ENCODE results near the gene TFAP2D.

The TFAP2D gene

DNA sequence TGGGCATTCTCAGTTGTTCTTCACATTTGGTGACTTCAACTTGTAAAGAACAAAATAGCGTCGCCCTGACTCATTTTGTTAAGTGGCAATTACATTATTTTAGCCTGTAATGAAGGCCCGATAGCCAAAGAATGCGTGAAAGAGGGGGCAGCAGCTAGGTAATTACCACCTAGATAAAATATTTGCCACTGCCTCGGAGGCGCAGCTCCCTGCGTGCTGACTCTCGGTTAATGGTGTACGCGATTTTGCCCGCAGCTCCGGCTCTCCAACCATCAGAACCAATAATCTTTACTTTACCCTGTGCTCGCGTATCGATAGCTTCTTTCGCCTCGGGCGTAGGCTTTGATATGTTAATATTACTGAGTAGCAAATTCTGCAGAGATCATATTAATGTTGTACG is 8.7 kb downstream of the TFAP2D start:
- no peak for DNase-seq

DNA sequence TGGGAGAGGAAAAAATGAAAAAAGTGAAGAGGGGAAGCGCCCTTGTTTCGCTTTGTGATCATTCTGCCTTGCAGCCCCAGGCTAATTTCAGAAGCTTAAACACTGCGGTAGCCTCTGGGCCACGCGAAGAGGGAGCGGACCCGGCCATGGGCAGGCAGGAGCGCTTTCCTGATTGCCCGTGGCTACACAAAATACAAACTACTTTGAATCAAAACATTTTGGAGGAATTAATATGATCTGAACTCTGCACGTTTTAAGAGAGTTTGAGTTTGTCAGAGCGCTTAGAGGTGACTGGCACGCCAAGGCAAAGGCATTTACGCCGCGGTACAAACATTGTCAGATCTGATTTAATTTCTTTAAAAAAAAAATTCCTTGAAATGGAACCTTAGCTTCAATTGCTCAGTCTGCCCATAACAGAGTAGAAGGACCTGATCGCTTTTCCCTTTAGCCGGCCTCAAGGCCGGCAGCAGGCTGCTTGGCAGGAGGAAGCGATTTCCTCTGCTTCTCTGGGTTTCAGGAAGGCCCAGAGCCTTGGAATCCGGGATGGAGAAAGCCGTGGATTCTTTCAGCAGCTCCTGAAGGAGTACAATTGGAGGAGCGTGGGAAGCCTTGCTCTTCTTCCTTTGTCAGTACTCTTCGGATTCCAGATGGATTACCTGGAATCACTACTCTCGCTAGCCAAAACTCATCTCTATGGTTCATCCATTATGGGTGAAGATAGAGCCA is 9.7 kb downstream of the TFAP2D start:
- no peak for DNase-seq

DNA sequence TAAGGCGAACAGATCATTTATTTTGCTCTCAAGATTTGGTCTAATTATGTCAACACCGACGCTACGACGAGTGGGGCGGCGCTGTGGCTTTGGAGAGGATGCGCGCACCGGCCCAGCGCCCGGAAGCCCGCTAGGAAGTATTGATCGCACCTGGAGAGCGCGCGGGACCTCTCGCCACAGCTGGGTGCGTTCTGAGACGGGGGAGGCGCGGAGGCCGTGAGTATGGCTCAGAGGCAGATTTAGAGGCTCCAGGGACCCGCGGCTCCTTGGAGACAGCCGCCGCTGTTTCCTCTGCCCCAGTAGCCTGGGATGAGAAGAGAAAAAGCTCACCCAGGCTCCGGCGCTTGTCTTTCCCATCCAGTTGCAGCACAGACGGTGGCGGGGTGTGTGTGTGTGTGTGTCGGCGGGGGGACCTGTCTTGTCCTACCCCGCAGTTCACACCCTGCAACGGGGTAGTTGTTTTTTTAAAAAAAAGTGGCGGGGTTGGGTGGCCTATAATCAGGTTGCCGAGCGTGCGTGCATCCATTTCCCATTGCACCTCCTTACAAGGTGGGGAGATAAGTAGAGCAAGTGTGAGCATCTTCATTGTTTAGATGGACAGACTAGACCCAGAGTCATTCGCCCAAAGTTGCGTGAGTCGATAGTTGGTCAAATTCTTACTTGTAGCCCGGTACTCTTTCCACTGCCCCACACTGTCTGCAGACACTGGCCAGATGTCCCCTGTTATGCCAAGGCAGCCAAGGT is 11.2 kb downstream of the TFAP2D start:
- DNase-seq: no peak

DNA sequence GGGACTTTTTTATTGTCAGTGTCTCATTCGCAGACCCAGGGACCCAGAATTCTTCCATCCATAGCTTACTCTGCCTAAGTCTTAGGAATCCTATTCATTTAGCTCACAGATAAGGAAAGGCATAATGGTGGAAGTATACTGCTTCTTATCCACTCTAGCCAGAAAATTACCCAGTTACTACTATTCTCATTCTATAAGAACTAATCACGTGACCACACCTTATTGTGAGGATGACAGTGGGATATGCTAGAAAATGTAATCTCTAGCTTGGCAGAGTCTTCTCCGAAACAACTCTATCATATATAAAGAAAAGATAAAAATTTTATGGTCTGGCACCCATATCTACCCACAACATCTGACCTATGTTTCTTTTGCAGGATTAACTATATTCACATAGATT is 21.2 kb downstream of the TFAP2D start:
- no peak for DNase-seq

DNA sequence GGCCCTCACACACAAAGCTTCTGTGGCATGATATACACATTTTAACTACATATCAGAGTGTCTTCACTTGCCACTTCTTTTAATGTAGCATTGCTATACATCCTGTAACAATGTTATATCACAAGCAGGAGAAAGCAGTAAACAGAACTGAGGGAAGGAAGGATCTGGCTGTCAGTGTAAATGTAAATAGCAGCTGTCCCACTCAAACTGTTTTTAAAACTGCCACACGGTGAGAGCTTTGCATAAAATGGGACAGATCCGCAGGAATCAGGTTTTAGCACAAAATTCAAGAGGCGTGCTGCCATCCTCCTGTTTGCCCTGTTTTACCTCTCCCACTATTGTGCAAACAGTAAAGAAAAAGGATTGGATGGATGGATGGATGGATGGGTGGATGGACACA is 28.8 kb downstream of the TFAP2D start:
- no peak for DNase-seq

DNA sequence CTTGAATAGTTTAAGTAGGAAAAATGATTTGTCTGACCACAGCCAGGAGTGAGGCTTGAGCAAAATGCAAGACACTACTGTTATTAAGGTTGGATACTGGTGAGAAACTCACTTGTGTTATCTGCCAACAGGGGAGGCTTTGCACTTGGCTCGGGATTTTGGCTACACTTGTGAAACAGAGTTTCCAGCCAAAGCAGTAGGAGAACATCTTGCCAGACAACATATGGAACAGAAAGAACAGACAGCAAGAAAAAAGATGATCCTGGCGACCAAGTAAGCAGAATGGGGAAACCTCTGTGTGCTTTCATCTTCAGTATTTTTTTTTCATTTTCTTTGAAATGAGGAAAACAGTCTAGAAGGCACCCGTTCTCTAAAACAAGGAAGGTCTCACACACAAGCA is 31.6 kb downstream of the TFAP2D start:
- DNase-seq: no peak

DNA sequence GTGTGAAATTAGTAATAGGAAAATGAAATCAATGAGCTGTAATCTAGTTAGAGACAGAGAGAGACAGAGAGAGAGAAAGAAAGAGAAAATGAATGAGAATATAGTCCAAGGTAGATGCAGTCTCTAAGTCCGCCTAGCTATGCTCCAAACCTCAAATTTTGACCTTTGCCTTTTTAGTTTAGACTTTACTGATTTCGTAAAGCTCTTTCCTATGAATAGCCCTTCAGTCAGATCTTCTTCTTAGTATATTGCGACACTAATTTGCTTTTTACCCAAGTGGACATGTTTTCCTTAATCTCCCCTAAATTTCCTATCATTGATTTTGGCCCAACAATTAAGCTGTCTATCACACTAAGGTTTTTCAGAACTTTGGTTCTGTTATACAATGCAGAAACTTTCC is 49.5 kb downstream of the TFAP2D start:
- no peak for DNase-seq

DNA sequence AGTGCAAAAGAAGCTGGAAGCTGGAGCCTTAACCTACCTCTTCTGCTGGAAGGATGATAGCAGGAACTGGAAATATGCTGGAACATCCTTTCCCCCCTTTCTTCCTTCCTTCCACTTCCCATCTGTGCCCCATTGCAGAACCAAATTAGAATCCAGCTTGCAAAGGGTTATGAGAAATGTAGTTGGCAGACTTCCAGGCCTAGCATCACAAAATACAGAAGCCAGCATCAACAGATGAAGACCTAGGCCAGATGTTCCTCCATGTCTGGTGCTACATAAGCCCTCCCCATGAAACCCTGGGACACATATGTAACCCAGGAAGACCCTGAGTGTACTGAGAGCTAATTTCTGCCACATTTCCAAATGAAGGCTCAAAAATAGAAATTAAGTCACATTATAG is 65.4 kb downstream of the TFAP2D start:
- no peak for DNase-seq

DNA sequence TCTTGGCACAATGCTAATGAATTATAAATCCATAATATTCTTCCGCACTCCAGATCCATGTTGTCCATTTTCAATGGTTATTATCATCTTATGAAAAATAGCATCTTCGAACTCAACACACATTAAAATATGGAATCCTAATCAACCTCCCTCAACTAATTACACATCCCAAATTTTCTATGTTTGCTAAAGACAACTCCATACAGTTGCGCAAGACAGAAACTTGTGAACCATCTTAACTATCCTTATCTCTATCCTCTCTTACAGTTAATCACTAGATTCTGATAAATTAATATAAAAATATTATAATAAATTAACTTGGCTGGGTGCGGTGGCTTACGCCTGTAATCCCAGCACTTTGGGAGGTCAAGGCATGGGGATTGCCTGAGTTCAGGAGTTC is 67.1 kb downstream of the TFAP2D start:
- DNase-seq: no peak

DNA sequence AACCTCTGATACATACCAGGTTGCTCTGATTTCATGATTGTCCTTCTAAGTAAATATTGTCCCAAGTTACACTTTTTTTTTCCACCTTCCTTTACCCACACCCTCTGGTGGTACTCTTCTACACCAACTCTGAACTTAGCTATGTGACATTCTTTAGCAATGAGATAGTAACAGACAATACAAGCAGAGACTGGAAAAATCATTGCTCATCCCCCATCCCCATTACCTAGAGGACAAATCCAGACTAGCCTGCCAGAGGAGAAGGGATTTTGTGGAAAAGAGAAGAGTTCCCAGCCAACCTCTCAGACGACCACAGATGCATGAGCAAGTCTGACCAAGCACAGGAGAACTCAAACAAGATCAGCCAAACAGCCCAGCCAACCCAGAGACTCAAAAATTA is 72.6 kb downstream of the TFAP2D start:
- no peak for DNase-seq

DNA sequence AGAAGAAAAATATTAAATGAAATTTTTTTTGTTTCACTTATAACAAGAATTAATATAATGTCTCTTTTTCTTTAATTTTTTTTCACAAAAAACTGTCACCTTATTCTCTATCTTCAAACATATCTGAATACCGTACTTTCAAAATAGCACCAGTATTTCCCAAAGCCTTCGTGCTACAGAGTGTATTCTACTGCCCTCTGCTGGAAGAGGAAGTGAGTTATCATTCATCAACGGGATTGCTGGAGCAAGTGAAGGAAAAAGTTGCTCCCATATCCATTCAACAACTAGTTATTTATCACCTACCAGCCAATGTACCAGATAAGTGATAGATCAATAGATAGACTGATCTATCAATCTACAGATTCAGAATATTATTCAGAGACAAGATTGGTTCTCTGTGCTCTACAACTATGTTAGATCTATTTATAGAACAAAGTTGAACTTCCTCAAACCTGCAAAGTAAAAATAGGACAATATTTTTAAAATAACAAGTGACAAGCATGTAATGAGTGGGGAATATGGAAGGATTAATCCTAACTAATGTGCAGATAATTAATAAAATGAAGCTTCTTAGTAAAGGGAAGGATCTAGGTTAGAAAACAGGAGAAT is 78.7 kb downstream of the TFAP2D start:
- DNase-seq: peak; percentile 8

DNA sequence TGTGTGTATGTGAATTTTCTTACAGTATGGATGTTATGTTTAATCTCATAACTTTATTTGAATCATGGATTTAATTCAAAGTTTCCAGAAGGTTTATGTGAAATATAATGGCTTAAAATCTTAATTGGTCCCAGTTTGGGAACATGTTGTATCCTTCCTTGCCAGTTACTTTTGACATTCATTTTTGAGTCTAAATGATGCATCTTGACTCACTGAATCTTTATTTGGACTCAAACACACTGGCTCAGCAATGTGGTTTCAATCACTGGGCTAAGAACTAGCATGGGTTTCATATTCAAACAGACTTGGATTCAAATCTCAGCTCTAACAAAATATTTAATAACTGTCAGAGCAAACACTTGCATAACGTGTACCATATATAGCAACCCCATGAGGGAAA is 79.4 kb downstream of the TFAP2D start:
- no peak for DNase-seq

DNA sequence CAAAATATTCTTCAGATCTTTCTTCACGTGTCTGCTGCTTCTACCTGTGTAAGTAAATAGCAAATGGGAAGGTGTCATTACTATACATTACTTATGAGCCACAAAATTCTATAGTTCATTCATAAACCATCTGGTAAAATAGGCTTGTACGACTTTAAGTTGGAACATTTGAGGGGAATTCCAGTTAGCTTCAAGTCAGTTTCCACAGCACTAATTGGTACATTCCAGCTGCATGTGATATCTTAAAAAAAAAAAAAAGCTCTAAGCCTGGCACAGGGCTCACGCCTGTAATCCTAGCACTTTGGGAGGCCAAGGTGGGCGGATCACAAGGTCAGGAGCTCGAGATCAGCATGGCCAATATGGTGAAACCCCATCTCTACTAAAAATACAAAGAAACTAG is 82.2 kb downstream of the TFAP2D start:
- DNase-seq: no peak

DNA sequence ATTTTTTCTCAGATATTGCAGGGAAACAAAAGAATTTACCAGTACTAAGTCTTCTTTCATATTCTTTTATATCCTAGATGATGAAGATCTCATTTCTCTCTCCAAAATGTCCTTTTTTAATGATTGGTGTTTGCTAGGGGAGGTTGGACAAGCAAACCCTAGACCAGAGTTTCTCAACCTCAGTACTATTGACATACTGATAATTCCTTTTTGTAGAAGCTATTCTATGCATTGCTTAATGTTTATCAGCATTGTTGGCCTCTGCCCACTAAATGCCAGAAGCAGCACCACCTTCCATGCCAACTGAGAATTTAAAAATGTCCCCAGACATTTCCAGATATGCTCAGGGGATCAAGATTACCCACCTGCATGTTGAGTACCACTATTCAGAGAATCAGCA is 91.0 kb downstream of the TFAP2D start:
- no peak for DNase-seq

DNA sequence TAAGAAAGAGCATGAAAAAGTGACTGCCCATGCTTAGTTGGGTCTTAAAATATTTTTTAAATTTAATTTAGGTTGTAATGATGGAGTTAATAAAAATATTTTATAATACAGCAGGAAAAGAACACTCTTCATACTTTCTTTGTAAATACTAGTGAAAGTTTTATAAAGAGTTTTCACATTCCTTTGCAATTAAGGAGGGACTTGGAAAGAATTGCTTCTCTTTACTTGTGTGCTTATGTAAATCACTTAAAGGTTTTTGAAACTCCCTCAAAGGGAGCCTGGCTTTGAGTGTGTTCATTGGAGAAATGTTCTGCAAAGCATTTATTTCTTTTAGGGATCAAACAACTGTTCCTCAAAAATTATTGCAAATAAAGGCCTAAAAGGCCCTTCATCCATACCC is 93.7 kb downstream of the TFAP2D start:
- DNase-seq: no peak

DNA sequence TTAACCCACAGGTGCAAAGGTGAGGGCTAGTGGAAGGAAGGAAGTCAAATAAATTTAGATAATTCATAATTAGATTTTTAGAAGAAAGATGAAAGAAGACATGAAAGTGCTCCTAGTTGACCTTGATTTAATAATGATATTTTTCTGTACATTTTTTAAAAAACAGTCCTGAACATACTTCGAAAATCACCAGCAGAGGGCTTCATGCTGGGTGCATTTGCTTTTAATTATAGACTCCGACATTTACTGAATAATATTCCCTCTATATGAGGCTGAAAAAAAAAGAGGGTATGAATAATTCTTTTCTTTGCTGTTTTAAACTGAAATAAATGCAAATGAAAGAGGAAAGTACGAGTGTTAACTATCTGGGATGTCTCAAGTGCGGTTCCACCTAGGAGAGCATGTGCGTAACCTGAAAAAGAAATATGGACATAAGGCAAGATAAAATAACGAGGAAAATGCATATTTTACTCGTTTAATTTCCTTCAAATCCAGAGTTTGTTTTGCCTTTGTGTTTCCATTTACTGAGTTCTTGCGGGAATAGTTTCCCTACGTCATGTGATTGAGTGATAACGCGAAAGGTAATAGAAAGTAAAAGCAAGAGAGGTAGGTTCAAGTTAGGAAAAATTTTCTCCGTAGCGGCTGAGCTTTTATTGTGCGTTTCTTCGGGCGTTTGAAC is 102.2 kb downstream of the TFAP2D start:
- DNase-seq: no peak

DNA sequence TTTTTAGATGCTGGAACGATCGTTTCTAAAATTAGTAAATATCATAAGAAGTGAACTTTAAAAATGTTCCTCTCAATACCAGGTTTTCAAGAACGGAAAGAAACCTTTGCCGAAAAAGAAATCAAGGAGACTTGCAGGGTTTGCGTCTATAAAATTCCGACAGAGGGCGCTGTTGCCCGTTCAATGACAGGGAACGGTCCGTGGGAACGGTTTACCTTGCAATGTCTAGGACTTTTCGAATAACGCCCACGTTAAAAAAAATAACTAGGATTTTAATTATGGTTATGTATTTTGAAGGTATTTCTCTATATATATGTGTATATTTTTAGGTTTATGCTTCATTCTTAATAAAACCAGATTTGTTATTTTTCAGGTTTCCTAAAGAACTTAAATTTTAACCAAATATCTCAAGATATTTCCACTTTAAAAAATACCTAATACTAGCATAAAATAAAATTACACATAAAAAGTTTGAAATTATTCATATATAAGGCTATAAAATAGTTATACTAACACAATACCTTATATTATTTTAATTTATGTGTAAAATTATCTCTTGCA is 102.9 kb downstream of the TFAP2D start:
- DNase-seq: peak; percentile 70

DNA sequence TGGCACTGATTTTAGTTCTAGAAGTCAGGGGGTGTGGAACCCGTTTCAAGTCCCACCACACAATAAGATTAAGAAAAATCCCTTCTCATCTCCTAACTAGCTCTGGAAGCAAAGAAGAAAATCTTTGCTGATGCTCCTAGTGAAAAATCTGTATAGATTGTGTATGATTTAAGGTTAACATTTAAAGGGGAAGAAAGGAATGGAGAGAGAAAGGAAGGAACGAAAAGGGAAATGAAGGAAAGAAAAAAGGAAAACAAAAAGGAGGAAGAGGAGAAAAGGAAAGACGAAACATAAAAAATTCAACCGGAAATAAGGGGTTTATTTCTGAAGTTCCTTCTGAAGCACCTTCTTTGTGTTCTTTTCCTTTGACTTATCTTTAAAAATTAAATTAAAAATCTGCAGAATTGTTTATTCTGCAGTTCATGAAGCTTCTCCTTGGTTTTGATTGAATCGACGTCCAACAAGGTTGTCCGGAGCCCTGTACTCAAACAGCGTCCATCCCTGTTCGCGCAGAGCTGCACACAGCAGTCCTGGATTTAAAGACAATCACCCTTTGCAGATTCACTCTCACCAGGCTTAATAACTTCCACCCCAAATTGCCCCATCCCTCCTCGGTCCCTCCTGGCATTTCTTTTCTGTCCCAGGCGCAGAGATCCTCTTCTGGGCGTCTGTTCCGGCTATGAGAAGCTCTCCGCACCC is 103.8 kb downstream of the TFAP2D start:
- no peak for DNase-seq

DNA sequence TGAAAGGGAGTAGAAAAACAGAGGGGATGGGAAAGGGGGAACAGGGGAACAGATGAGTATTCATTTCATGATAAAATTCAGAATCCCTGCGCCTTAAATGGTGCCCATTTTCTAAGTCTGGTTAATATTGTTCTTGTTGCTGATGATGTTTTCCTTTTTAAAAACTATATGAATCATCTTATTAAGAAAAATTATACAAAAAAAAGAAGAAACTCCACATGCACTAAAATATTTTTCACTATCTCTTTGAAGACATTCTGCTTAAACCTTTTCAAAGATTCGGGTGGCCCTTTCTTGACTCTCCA is 104.3 kb downstream of the TFAP2D start:
- no peak for DNase-seq

DNA sequence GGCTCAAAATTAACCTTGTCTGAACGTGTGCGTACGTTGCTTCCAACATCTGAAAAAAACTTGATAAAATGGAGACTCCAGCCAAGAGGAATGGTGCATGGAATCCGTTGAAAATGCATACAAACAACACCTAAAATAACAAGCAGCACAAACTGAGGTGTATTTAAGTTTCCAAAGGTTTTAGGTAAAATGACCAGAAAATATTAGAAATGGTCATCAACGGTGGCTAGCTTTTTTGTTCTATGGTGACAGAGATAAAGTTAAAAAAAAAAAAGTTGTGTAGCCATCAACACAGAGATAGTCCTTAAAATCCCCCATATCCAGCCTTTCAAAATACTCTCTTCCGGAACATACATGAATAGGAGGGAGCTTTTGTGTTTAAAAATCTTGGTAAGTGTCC is 104.7 kb downstream of the TFAP2D start:
- DNase-seq: no peak

DNA sequence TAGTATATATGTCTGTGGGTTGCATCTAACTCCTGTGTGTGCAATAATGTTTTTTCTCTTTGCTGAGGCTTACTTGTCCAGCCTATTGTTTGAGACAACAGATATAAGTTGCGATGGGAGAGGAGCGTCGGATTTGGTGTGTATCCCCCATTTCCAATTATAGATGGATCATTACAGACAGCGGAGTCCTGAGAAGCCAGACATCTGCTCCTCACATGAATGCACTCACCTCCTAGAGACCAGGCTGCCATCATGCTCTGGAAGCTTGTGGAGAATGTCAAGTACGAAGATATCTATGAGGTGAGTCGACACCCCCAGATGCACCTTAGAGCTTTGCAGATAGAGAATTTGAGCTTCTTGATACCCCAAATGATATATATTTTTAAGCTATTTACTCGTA is 105.3 kb downstream of the TFAP2D start, which contains the start of gene TFAP2B:
Gene TFAP2B, plus strand, starts transcription at position 199 of the 400 bp plus-strand sequence. Its CDS starts 21 bp downstream, at position 220.
- no peak for DNase-seq

DNA sequence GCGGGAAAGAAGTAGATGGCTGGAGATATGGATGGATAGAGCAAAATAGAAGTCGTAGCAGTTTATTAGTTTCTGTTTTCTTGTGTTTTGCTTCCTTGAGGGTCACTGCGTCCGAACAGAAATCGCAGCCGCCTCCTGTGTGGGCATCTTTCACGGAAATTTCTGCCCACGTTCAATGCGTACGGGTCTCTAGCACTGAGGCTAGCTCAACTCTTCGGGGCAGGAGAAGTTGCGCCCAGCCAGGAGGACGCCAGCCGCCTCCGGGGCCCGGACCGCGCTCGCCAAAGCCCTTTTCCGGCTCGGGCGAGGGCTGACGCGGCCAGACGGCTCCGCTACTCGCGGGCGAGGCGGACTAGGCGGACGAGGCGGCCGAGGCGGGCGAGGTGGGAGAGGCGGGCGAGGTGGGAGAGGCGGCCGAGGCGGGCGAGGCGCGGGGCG is 106.2 kb downstream of the TFAP2D start:
- no peak for DNase-seq

All from NCI-H1417 treated with DMSO at 0.1 percent for 48 hours (cell line).